T47D (cell line): ENCODE measurements around the gene IKBKE.
A peak's percentile ranks its signal among the peaks of the same experiment; 100 is the strongest.

Source experiments
- DNase-seq, 2 experiments: peaks; one replicate each; pipeline versions ENCODE4 v3.0.0 to v3.0.0-alpha.2; 2011 to 2012; ENCODE audit warnings: low read depth in 1 of 2, low spot score in 1 of 2
- JUND ChIP-seq: IDR thresholded peaks from 2 replicates; pipeline ENCODE4 v1.6.1; 2012; ENCODE audit warnings: low read depth
- in situ Hi-C: cut with HindIII; loops from 2 replicates; pipeline ENCODE4 v1.10.0; 2016; ENCODE audit warnings: low sequenced_read_pairs, low pct_unique_long_range_greater_than_20kb

Gene IKBKE

DNA sequence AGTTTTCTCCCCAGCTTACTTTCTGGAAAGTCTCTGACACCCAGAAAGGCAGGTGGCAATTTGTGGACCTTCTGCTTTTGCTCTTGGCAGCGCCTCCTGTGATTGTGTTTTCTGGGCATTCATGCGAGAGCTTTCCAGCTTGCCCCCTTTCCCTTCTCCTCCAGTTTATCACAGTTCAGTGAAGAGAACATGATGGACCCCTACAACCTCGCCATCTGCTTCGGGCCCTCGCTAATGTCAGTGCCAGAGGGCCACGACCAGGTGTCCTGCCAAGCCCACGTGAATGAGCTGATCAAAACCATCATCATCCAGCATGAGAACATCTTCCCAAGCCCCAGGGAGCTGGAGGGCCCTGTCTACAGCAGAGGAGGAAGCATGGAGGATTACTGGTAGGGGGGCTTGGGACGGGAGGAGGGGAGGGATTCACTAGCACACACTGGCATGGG, 24.3 kb upstream of the IKBKE start:
- no peak for TF ChIP-seq JUND
- in situ Hi-C loops: no loop called here

DNA sequence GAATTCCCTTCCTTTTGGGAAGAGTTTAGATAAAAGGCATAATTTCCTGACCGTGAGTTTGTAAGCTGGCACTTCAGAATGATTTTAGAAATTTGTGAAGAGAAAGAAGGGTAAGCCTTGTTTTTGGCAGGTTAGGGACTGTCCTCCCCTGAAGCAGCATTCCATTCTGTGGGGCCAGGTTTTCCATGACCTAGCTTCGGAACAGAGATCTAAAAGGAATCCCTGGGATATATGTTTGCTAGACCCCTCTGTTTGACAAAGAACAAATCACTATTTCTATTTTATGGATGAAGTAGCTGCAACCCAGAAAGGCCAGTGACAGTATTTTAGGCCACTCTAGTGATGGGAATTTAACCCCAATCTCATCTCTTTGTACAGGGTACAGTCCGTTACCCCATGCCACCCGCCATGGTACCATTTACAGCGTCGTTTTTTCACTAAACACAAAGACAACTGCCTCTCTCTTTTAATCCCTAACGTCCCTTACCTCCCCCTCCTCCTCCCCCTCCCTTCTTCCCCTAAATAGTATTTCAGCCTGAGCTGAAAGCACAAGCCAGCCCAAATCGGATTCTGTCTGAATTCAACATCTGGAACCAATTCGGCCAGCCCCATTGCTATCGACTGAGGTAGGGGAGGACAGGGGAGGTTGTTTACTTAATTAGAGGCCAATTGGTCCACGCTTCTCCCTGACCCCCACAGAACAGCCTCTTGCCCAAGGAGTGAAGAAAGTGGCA, 23.4 kb upstream of the IKBKE start:
- TF ChIP-seq JUND: no peak
- in situ Hi-C loops: no loop called here
- DNase-seq: no peak

More for the DNA sequence above, 24.3 kb upstream of the IKBKE start:
- no peak for DNase-seq

DNA sequence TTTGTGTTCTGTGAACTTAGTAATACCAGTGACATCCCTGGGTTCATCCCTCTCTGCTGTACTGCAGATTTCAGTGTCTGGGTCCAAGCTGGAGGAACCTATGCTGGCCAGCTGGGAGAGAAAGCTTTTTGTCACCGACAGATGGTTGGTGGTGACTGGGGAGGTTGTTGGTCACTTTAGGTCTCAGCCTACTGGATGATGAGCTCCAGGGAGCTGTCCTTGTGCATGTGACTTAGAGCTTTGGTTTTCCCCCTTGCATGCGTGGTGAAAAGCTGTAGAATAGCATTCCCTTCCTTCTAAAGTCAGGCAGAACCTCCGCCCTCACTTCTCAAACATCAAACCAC, 22.9 kb upstream of the IKBKE start:
- in situ Hi-C loops: no loop called here
- no peak for TF ChIP-seq JUND
- no peak for DNase-seq

DNA sequence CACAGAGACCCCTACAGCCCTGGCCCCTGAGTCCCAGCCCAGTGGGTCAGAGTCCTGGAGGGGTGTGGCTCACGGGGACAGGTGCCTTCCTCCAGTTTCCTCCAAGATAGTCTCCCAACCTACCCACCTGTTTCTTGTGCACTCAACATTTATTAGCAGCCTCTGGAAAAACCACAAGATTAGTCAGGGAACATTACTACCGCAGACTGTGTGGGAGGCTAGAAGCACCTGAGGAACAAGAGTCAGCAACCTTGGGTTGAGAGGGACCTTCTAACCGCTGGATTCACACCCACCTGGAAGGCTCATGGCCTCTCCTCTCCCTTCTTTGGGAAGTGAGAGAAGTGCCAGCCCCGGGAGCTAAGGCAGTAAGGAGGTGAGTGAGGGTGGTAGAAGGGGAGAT, 22.5 kb upstream of the IKBKE start:
- in situ Hi-C loops: no loop called here
- no peak for TF ChIP-seq JUND
- DNase-seq: no peak

DNA sequence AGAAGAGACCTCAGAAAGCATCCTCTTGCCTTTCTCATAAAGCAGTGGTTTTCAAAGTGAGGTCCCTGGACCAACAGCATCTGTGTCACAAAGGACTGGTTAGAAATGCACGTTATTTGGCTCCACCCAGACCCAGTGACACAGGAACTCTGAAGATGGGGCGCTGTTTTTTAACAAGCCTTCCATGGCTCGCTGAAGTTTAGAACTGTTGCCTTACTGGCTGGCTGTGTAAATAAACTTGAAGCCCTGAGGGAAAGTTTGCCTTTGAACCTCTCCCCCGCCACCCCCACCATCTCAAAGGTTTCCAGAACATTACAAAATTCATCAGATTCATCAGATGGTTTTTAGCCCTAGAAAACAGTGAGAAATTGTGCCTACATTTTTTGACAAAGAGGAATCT, 21.8 kb upstream of the IKBKE start:
- TF ChIP-seq JUND: no peak
- DNase-seq: peak; percentile 58 to 81
- in situ Hi-C loops: no loop called here

DNA sequence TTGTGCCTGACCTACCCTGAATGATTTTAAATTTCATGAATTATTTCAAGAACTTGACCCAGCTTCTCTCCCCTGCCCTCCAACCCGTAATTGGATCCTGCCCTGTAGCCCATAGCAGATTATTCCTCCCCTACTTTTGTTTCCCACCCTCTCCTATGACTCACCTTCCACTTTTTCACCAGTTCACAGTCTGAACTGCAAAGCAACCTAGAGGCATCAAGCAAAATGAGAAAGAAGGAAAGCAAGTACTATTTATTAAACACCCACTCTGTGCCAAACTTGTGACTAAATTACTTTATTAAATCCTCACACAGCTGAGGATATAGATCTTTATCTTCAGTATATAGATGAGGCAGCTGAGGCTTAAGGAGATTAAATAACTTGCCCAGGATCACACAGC, 20.7 kb upstream of the IKBKE start:
- in situ Hi-C loops: no loop called here

DNA sequence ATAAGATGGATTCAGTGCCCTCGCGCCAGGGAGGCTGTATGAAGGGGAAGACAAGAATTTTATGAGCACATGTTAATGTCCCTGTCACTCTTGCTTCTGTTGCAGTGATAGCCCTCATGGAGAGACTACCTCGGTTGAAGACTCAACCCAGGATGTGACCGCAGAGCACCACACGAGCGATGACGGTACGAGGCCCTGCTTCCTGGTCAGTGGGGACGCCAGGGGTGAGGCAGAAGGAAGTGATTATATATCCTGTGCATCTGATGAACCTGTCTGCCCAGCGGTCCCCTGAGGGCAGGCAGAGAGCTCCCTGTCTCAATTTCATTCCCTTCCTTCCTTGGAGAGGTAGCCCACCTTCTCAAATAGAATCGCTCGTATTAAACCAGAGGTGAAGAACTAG, 20.0 kb upstream of the IKBKE start:
- in situ Hi-C loops: no loop called here
- DNase-seq: no peak
- TF ChIP-seq JUND: no peak

More for the DNA sequence above, 20.7 kb upstream of the IKBKE start:
- no peak for TF ChIP-seq JUND
- DNase-seq: no peak

DNA sequence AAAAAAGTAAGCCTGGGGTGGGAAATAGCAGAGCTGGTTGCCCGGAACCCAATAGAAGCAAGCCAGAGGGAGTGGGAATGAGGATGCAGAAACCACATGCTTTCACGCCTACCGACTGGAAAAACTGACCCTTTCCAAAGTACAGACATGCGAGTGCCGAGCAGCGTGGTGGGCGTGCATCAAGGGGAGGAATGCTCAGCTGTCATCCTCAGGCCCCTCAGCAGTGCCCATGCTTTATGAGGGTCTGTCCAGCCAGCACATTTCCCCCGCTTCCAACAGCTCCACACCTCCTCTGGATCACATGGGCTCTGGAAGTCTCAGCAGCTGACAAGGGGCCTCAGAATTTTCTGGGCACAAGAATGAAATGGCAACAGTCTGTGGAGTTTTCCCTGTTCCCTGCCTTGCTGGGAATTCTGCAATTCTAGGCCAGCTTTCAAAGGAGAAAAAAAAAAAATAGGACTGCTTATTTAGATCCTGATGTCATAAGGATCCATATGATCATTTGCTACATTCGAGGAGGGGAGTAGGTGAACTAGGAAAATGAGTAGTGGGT, 19.1 kb upstream of the IKBKE start:
- in situ Hi-C loops: no loop called here
- no peak for DNase-seq
- no peak for TF ChIP-seq JUND

DNA sequence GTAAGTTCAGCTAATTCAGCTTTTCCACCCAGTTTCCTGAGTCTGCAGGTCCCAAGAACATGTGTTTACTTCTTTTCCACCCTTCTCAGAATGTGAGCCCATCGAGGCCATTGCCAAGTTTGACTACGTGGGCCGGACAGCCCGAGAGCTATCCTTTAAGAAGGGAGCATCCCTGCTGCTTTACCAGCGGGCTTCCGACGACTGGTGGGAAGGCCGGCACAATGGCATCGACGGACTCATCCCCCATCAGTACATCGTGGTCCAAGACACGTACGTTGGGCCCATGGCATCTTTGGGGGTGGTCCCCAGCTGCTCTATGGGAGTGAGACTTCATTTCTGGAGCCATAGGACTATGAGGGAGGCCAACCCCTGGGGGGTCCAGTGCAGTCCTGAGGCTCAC, 17.2 kb upstream of the IKBKE start:
- no peak for TF ChIP-seq JUND
- DNase-seq: no peak
- in situ Hi-C loops: no loop called here

DNA sequence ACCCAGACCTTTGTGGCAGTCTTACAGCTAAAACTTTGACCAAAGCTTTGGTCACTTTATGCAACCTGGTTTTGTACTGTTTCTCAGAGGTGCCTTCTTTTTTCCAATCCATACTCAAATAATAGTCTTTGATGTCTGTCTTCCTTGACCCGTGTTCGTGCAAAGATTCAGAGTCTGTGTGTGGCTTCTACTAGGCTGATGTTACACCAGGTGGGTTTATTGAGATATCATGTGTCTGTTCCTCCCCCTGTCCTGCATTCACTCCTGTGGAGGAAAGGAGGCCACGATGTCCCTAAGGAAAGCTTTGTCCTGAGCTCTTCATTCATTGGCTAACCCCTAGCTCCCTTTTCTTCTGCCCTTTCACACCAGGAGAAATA, 15.0 kb upstream of the IKBKE start:
- no peak for DNase-seq
- in situ Hi-C loops: no loop called here
- no peak for TF ChIP-seq JUND

DNA sequence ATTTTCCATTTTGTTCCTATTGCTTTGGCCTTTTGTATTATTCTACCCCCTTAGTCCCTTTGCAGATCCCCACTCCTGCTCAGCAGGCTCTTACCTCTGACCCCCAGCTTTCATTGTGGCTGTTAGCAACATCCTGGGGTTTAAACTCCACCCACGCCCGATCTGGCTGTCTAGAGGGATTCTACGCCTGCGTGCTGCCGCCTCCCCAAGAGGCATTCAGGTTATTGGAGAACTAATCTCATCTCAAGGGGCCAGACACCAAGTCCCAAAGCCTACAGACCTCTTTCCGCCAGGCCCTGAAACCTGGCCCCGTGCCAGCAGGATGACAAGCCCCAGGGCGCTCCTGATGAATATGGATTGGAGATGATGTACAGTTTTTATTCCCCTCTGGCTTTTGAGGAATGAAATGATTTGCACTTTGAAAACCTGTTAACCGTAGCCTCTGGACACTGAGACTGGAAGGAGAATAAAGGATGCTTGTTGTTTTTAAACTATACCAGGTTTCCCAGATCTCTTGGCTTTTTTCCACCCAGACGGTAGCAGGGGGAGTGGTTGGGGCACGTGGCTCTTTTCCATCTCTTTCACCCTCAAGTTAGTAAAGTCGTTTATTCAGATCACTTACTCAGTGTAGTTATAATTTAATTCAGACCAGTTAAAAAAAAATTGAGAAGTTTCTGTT, 14.5 kb upstream of the IKBKE start:
- in situ Hi-C loops: no loop called here
- DNase-seq: no peak
- no peak for TF ChIP-seq JUND

DNA sequence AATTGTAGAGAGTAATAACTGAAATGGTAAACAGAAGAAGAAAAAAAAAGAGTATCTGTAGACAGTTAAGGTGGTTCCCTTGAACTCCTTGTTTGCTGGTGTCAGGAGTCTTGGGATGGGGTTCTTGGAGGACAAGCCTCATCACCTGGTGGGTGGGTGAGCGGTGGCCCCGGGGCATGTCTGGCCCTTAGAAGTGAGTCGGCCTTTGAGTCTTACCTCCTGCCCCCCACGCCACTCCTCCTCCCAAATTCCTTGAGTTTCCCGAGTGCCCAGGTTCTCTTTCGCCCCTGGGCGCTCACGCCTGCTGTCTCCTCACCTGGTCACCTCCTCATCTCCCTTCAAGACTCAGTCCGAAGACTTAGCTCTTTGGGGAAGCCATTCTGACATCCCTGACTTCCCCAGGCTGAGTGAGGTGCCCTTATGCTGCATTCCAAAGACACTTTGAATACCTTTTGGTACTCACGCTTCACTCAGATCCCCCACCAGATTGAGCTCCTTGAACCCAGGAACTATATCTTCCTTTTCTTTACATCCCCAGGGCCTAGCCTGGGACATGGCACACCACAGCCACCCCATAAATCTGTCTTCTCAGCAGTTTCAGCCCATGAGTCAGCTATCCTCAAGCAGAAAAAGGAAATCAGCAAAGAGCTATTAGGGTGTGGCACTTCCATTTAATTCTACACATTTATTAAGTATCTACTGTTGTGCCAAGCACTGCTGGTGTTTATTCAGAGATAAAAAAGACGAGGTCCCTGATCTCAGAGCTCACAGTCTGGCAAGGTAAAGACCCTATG, 13.5 kb upstream of the IKBKE start:
- DNase-seq: no peak
- no peak for TF ChIP-seq JUND
- in situ Hi-C loops: no loop called here
